Bronchial epithelial cell (primary cell): ENCODE data around the gene TNFSF4. TPM values are rescaled to one million over a fixed set of nuclear protein-coding genes. Genes with fewer than 3 reads are reported as not detected.

ENCODE experiments used
- DNase-seq: peaks from one replicate; pipeline ENCODE4 v3.0.0-alpha.2; 2010; ENCODE audit warnings: low read depth
- FAIRE-seq: peaks from 2 replicates; lab custom pipeline; 2011; peaks lifted over from hg19 to GRCh38; lab: Jason Lieb, UNC
- H3K27me3 ChIP-seq: 2 replicates; pipeline ENCODE4 v1.5.1; 2011; ENCODE audit warnings: low read length; ENCODE audit not compliant: control insufficient read depth, insufficient read depth
- H3K36me3 ChIP-seq: 2 replicates; pipeline ENCODE4 v1.5.1; 2011; ENCODE audit warnings: low read length; ENCODE audit not compliant: control insufficient read depth, insufficient read depth
- H3K4me3 ChIP-seq: 2 replicates; pipeline ENCODE4 v1.5.1; 2011; ENCODE audit warnings: mild to moderate bottlenecking, low read depth, low read length, control low read depth
- total RNA-seq: library from RNA; depleted of rRNA; stranded (reverse); fragments of >200 nt; gene quantifications from 2 replicates; pipeline ENCODE4 v1.2.1, GENCODE V29; 2014
- TF ChIP-seq, protein P1 (sequence below): IDR thresholded peaks from 2 replicates; pipeline ENCODE4 v1.5.1; 2011; ENCODE audit warnings: mild to moderate bottlenecking, moderate library complexity, low read length, control low read depth, inconsistent platforms; ENCODE audit not compliant: insufficient read depth, severe bottlenecking

Gene TNFSF4
- total RNA-seq, 1 donor from 2014 or later, result under 0.01 TPM

GRCh38 chr1:173213665-173214064 is 6.5 kb upstream of the TNFSF4 start:
- no peak for DNase-seq
- H3K4me3 ChIP-seq, result no peak overlapping the region
- no peaks in the 10 kb centered on the region for H3K27me3 ChIP-seq
- TF ChIP-seq, protein P1, sequence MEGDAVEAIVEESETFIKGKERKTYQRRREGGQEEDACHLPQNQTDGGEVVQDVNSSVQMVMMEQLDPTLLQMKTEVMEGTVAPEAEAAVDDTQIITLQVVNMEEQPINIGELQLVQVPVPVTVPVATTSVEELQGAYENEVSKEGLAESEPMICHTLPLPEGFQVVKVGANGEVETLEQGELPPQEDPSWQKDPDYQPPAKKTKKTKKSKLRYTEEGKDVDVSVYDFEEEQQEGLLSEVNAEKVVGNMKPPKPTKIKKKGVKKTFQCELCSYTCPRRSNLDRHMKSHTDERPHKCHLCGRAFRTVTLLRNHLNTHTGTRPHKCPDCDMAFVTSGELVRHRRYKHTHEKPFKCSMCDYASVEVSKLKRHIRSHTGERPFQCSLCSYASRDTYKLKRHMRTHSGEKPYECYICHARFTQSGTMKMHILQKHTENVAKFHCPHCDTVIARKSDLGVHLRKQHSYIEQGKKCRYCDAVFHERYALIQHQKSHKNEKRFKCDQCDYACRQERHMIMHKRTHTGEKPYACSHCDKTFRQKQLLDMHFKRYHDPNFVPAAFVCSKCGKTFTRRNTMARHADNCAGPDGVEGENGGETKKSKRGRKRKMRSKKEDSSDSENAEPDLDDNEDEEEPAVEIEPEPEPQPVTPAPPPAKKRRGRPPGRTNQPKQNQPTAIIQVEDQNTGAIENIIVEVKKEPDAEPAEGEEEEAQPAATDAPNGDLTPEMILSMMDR, result no peak
- H3K36me3 ChIP-seq, result no peaks in the 10 kb centered on the region
- FAIRE-seq, result no peak

DNA sequence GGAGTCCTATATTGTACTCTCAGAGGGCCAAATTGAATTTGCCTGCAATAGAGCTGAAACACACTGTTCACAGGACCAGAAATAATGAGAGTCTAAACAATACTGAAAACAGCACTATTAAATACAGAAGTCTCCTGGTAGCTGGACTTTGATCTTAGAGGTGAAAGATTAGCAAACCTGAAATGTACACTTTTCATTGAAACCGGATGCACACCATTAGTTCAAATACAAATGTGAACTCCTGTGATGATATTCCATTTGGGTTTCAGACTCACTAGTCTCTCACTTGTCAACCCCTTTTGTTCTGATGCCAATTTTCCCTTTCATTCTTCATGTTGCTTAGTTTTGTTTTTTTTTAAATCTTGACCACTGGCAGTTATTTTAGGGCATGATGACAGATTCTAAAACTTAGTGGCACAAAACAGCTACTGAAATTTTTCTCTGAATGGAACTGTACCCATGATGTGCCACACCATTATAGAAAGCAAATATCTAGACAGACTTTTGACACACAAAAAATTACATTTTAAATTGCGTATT is 5.9 kb upstream of the TNFSF4 start:
- Histone ChIP-seq H3K36me3 (no peaks in the 10 kb centered on the region), H3K27me3 (no peaks in the 10 kb centered on the region), H3K4me3 (no peak overlapping the region)
- DNase-seq, result no peak
- TF ChIP-seq, protein P1, result no peak
- no peak for FAIRE-seq

DNA sequence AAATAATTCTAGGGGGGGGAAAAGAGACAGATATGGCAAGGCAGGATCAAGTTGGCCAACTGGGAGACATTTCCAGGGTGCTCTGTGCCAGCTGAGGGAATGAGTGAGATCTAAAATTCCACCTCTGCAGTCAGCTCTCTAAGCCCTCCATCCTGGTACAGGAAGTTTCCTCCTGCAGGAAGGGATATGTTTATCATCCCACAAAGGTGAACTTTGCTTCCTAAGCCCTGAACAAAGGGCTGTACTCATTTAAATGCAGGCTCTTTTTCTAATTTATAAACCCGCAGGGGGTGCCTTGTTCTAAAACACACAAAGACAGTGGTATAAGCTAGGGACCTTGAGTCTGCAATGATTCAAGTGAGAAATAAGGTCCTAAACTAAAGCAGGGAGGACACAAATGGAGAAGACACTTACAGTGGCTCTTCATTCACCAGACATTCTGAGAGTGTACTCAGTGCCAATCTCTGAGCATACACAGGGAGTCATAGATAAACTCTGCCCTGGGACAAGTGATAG is 3.6 kb upstream of the TNFSF4 start:
- Histone ChIP-seq H3K27me3 (no peaks in the 10 kb centered on the region), H3K36me3 (no peaks in the 10 kb centered on the region), H3K4me3 (no peak overlapping the region)
- TF ChIP-seq, protein P1, result no peak
- DNase-seq, result no peak
- FAIRE-seq, result no peak

- H3K36me3 ChIP-seq, result no peaks in the 10 kb centered on the region
- no peak overlapping the region for H3K4me3 ChIP-seq
- TF ChIP-seq, protein P1, result no peak
- H3K27me3 ChIP-seq, result no peaks in the 10 kb centered on the region
- no peak for FAIRE-seq
- DNase-seq, result no peak
These were observed 3.2 kb upstream of the TNFSF4 start for GRCh38 chr1:173210283-173210682.

- no peaks in the 10 kb centered on the region for H3K36me3 ChIP-seq
- no peak for FAIRE-seq
- H3K27me3 ChIP-seq, result no peaks in the 10 kb centered on the region
- H3K4me3 ChIP-seq, result no peak overlapping the region
- TF ChIP-seq, protein P1, result no peak
- no peak for DNase-seq
These were observed 1.7 kb upstream of the TNFSF4 start for GRCh38 chr1:173208868-173209267.

DNA sequence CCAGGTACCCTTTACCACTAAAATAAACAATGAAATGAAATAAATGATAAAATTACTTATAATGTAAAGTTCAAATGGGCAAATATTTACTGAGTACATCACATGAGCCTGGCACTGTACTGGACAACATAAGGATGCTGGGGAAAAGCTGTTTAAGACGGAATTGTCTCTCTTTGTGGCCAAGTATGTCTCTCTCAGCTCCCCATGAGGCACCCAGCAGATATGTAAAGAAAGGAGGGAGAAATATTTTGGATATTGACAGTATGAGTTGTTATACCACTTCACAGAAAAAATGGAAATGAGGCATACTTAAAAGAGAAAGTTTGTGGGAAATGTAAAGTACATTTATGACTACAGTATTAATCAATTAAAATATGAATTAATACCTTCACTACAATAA is 1.0 kb upstream of the TNFSF4 start:
- no peak overlapping the region for H3K4me3 ChIP-seq
- no peak for FAIRE-seq

More for the DNA sequence above, 1.0 kb upstream of the TNFSF4 start:
- no peak for DNase-seq
- Histone ChIP-seq H3K27me3 (no peaks in the 10 kb centered on the region), H3K36me3 (no peaks in the 10 kb centered on the region)
- TF ChIP-seq, protein P1, result no peak
